ENCODE results near the gene STARD5.

- no peak for TF ChIP-seq CTCF (IDR thresholded peaks at IDR 0.05; ENCODE audit: borderline replicate concordance, extremely low read depth, low read length, poor library complexity, severe bottlenecking)
- no peak for TF ChIP-seq EZH2 (IDR thresholded peaks at IDR 0.05; ENCODE audit: borderline replicate concordance, low read depth, low read length, severe bottlenecking)
Observed at GRCh38 chr15:81284256-81285031, 39.5 kb downstream of the STARD5 start.

Data from DND-41 (cell line).